GM20000 (cell line): ENCODE data around the gene SLC35E4.
"Not testable (repeated sequence)": the region's sequence is repeated elsewhere in the genome, so short reads cannot be mapped to it uniquely, and the experiment has no call there.

Experiments used
- DNase-seq: peaks from one replicate; pipeline ENCODE4 v3.0.0; 2012; ENCODE audit warnings: low spot score
- TF ChIP-seq, protein P1 (sequence below): IDR thresholded peaks from 2 replicates; pipeline ENCODE4 v1.5.1; 2012; ENCODE audit warnings: mild to moderate bottlenecking, control low read depth; ENCODE audit errors: extremely low read depth, missing control alignments

SLC35E4 gene

DNA sequence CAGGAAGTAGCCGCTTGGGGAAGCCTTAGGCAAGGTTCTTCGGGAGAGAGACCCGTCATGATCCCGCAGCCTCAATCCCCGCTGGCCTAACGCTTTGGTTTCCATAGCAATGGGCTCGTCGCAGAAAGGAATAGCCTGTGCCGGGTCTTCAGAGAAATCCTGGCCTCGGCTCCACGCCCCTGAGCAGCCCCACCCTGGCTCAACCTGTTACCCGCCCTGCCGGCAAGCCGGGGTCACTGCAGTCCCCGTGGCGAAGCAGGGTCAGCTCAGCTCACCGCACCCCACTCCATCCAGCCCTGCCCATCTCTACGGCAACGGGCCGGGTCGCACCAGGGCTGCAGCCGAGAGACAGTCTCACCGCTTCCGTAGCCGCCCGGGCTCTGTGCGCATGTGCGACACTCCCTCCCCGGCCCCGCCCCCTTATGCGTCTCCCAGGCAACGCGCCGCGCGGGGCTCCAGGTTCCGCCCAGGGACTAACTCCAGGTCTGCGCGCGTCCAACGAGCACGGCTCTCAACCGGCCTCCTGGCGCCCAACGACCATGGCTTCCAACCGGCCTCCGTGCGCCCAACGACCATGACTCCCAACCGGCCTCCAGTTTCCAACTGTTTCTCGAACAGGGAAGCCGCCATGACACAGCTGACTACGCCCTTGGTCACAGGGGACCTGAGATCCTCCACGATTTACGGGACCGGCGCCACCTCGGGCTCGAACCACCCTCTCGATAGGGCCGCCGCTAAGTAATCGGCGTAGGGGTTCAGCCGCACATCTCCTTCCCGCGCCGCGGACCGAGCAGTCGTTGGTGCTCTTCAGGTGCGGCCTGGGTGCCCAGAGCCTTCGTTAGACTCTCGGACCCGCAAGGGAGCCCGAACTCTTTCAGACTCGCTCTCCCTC, 32.2 kb downstream of the SLC35E4 start, which contains the start of gene DUSP18:
Gene DUSP18 (minus strand): TSS at position 382 of the 892 bp plus-strand sequence. CDS start 3,872 bp downstream, outside the sequence.
- TF ChIP-seq, protein P1, sequence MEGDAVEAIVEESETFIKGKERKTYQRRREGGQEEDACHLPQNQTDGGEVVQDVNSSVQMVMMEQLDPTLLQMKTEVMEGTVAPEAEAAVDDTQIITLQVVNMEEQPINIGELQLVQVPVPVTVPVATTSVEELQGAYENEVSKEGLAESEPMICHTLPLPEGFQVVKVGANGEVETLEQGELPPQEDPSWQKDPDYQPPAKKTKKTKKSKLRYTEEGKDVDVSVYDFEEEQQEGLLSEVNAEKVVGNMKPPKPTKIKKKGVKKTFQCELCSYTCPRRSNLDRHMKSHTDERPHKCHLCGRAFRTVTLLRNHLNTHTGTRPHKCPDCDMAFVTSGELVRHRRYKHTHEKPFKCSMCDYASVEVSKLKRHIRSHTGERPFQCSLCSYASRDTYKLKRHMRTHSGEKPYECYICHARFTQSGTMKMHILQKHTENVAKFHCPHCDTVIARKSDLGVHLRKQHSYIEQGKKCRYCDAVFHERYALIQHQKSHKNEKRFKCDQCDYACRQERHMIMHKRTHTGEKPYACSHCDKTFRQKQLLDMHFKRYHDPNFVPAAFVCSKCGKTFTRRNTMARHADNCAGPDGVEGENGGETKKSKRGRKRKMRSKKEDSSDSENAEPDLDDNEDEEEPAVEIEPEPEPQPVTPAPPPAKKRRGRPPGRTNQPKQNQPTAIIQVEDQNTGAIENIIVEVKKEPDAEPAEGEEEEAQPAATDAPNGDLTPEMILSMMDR = no peak
- DNase-seq = peak; percentile 97

DNA sequence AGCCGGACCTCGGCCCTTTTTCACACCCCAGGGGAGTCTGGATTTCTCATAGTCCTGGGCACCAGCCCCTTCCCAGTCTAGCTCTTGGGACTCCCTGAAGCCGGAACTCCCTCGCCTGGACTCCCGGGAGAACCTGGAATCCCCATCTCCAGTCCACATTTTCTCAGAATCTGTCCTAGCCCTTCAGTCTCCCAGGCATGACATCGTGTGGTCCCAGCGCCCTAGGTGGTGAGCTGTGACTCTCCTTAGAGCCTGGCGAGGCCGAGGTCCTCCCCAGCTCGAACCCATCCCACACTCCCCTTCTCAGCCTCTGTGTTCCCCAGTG, 32.8 kb downstream of the SLC35E4 start:
- TF ChIP-seq, protein P1 = no peak
- DNase-seq = no peak

DNA sequence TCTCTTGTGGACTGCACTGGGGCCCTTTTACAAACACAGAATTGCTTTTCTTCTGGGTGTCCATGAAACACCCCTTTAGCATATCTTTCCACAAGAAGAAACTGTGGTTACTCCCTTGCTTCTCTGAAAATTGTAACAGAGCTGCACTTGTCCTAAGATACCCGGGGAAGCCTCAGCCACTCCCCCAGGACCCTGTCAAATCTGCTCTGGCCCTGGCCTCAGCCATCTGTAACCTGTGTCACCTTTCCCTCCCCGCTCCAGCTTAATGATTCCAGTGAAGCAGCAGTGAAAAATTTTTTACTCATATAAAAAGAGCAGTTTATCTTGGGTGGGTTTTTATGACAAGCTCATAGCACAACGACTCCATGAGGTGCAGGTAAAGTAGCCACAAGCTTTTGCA, 35.5 kb downstream of the SLC35E4 start:
- TF ChIP-seq, protein P1 = no peak
- no peak for DNase-seq

DNA sequence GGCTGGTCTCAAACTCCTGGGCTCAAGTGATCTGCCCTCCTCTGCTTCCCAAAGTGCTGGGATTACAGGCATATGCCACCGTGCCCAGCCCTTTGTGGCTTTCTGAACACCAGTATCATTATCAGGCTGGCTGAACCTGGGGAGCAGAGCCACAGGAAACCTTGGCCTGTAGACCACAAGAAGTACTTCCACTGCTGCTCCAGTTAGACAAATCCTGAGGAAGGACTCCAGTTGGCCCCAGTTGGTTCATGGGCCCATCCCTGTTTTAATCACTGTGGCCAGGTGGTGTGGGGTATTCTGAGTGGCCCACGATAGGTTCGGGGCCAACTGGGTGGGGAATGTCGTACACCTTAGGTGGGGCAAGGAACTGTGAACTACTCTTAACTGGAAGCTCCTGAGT, 37.6 kb downstream of the SLC35E4 start:
- TF ChIP-seq, protein P1 = no peak
- DNase-seq = no peak

DNA sequence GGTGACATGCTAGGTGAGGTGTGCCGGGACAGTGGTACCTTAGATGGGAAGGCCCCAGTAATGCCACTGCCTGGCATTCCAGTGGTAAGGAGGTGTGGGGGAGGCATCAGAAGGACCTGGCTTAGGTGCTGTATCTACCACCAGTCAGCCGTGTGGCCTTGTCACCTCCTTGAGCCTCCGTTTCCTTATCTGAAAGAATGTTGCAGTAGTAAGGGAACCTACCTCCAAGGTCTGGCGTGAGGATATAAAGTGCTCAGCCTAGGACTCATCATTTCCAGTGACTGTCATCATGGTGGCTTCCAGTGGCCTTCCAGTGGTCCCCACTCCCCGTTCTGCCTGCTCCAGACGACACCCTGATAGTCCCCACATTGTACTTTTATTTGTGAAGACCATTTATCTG, 38.9 kb downstream of the SLC35E4 start:
- no peak for DNase-seq

DNA sequence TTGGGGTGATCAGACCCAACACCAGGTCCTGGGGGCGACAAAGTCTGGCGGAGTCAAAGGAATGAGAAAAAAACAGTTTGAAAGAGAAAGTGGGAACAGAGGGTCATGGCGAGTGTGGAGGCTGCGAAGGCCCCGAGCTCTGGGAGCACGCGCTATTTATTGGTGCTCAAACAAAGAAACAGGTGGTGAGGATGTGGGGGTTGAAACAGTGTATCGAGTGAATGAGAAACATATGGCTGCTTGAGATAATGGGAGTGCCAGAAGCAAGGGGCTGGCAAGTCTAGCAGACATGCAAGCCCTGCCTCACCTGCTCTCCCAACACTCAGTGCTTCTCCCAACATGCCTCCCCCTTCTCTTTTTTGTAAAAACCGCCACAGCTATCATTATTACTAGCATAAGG, 39.9 kb downstream of the SLC35E4 start:
- DNase-seq = no peak
- TF ChIP-seq, protein P1 = no peak

More for the DNA sequence above, 38.9 kb downstream of the SLC35E4 start:
- TF ChIP-seq, protein P1 = no peak

DNA sequence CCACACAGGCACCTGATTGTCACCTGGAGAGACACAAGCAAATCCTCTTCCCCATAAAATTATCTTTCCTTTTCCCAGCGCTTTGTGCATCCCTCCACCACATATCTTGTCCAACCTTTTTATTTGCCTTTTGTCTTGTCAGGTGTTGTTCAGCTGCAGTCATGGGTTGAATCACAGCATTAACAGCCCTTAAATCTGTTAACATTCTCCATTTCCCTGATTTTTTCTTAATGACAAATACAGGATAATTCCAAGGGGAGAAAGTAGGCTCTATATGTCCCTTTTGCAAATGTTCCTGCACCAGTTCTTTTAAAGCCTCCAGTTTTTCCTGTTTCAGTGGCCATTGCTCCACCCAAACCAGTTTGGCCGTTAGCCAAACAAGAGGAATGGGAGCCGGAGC, 41.0 kb downstream of the SLC35E4 start:
- not testable (repeated sequence) for DNase-seq

DNA sequence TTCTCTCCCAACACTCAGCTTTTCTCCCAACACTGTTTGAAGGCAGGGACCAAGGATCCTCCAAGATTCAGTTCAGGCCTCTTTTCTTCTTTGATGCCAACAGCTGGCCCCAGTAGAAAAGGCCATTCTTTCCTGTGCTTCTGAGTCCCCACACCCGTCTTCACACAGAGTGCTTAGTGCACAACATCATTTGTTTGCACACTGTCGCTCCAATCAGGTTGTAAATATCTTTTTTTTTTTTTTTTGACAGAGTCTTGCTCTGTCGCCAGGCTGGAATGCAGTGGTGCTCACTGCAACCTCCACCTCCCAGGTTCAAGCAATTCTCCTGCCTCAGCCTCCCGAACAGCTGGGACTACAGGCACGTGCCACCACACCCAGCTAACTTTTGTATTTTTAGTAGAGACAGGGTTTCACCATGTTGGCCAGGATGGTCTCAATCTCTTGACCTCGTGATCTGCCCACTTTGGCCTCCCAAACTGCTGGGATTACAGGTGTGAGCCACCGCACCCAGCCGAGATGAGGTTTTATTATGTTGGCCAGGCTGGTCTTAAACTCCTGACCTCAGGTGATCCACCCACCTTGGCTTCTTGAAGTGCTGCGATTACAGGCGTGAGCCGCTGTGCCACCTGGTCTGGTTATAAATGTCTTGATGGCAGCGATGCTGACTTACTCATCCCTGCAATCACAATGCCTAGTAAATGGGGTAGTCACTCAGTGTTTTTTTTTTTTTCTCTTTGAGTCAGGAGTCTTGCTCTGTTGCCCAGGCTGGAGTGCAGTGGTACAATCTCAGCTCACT, 44.5 kb downstream of the SLC35E4 start:
- DNase-seq = not testable (repeated sequence)
